Stimulated activated CD4-positive, alpha-beta T cell treated with anti-CD3 and anti-CD28 coated beads, Interleukin-1b, Interleukin-23, amount 100 ng/mL, for 24 hours (primary cell): ENCODE results near the gene PCK1.

ENCODE experiments used
- DNase-seq, 4 experiments: peaks; one replicate each; pipeline ENCODE4 v3.0.0-alpha.2; 2020; ENCODE audit warnings: low read depth in 4 of 4, low spot score in 1 of 4

The PCK1 gene

DNA sequence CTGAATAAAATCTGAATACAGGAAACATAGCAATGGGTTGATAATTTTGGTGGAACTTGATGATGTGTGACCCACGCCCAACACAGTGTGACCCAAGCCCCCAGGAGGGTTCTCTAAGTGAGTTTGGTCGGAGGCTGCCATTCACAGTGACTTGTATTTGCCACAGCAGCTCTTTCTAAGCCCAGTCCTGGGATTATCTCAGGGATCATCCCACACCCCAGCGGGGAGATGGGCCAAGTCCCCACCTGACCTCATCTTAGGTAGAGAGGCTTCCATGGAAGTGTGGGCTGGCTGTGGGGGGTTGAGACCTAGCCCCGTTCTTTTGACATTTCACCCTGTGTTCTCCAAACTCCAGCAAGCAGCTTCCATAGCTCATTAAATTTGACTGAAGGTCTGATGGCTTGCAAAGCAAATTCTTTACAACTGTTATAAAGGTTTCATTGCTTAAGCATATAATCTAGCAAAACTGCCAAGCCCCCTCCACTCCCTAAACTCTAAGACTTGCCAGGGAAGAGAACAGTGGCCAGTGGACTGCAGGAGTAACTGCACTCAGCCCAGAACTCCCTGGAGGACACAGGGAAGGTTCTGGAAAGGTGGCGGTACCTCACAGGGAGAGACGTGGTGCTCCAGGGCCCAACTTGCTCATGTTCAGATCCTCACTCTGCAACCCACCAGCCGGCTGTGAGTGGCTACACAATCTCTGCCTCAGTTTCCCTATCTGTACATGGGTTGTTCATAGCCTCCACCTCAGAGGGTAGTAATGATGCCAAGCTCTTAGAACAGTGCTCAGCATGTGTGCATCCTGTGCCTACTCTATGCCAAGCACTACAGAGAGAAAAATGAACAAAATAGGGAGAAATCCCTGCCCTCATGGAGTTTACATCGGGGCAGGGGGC lies 1.0 kb upstream of the PCK1 start:
- no peak for DNase-seq

DNA sequence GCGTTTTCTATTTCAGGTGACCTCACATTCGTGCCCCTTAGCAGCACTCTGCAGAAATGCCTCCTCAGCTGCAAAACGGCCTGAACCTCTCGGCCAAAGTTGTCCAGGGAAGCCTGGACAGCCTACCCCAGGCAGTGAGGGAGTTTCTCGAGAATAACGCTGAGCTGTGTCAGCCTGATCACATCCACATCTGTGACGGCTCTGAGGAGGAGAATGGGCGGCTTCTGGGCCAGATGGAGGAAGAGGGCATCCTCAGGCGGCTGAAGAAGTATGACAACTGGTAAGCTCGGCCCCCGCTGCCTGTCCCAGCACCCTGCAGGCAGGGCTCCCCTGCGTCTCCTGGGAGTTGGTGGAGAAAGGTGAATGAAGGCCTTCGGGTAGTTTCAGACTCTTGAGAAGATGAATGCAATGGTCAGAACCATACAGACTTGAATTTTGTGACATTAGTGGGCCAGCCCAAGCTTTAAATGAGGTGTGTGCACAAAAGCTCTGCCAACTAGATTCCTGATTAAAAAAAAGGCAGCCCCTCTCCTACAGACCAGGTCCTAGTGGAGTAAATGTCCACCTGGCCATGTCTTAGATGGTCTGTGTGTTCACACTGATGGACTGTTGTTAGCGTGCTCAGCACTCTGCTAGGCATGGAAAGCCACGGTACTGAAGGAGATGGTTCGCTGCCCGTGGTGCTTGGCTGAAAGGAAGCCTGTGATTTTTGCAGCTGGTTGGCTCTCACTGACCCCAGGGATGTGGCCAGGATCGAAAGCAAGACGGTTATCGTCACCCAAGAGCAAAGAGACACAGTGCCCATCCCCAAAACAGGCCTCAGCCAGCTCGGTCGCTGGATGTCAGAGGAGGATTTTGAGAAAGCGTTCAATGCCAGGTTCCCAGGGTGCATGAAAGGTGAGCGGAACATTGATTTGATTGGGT lies 708 bp downstream of the PCK1 start:
- no peak for DNase-seq

DNA sequence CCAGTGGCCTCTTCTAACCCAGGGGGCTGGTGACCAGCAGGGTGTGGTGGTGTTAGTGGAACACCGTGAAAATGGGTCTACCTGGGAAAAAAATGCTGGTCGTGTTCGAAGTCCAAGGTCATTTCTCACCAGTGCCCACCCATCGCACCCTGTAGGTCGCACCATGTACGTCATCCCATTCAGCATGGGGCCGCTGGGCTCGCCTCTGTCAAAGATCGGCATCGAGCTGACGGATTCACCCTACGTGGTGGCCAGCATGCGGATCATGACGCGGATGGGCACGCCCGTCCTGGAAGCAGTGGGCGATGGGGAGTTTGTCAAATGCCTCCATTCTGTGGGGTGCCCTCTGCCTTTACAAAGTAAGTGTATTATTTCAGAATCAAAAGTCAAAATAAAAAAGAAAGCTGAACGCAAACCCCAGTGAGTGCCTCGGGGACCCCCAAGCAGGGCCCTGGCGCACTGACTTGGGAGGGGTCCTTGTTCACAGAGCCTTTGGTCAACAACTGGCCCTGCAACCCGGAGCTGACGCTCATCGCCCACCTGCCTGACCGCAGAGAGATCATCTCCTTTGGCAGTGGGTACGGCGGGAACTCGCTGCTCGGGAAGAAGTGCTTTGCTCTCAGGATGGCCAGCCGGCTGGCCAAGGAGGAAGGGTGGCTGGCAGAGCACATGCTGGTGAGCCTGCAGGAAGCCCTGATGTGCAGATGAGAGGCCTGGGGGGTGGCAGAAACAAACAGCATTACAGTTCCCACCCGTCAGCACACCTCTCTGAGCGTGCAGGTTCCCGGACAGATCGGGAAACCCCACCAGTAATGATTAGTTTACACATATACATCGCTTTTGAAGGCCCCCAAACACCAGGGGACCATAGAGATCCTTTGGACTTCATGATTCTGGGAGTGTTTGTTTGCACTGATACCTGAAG lies 1.9 kb downstream of the PCK1 start:
- DNase-seq, result no peak

GRCh38 chr20:57563522-57563921 lies 2.6 kb downstream of the PCK1 start:
- no peak for DNase-seq

DNA sequence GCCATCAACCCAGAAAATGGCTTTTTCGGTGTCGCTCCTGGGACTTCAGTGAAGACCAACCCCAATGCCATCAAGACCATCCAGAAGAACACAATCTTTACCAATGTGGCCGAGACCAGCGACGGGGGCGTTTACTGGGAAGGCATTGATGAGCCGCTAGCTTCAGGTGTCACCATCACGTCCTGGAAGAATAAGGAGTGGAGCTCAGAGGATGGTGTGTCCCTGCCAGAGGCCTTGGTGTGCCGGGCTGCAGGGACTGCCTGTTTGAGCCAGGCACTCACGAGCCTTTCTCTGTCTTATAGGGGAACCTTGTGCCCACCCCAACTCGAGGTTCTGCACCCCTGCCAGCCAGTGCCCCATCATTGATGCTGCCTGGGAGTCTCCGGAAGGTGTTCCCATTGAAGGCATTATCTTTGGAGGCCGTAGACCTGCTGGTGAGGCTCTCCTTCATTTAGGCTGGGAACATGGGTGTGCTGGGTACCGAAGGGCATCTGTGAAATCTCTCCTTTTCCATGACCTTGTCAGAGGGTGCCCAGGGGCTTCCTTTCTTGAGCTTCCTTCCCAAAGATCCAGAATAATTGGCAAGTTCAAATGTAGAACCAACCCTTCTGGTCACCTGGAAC lies 3.4 kb downstream of the PCK1 start:
- no peak for DNase-seq

GRCh38 chr20:57564951-57565642 lies 4.2 kb downstream of the PCK1 start:
- DNase-seq, result no peak

DNA sequence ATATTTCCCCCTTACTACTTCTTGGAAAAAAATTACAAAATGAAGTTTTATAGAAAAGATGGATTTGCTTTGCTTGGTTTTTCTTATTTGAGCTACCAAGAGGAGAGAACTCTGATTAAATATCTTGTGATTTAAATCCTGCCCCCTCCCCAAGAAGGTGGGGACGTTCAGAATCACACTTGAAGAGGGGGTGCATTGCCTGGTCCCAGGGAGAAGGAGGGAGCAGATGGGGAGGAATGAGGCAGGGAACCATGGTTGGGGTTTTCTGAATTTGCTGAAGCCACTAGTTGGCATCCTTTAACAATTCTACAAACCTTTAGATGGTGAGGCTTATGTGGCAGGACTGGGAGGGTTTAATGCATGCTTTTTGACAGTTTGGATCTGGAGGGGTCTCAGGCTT lies 5.5 kb downstream of the PCK1 start:
- DNase-seq, result no peak

- DNase-seq, result no peak
Observed at GRCh38 chr20:57566803-57567459, 6.0 kb downstream of the PCK1 start.

DNA sequence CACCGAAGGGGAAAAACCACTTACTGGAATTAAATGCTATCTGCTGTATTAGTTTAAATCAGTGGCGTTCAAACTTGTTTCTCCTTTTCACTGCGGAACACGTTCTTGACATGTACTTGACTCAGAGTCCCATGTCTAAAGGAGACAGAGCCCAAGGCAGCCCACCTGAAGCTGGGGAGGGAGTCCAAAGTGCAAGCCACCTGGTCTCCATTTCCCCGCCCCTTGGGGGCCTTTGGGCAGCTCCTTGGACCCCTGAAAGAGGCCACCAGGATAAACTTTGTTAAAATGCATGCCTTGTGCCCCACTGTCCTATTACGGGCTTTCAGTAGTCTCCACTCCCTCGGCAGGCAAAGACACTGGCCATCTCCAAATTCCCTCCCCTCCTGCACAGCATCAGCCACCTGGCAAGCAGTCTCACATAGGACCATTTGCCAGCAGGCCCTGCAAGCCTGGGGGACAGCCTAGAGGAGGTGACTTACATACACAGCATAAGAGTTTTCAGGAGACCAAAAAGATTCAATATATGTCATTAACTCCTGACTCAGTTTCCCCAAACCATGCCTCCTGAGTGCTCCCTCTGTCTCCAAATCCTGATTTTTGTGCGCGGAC lies 6.7 kb downstream of the PCK1 start:
- no peak for DNase-seq

- DNase-seq, result no peak
Observed at GRCh38 chr20:57568088-57568896, 7.4 kb downstream of the PCK1 start.

- DNase-seq, result no peak
Observed at GRCh38 chr20:57568960-57569359, 8.1 kb downstream of the PCK1 start.

- DNase-seq, result no peak
Observed at GRCh38 chr20:57570145-57570850, 9.4 kb downstream of the PCK1 start.

DNA sequence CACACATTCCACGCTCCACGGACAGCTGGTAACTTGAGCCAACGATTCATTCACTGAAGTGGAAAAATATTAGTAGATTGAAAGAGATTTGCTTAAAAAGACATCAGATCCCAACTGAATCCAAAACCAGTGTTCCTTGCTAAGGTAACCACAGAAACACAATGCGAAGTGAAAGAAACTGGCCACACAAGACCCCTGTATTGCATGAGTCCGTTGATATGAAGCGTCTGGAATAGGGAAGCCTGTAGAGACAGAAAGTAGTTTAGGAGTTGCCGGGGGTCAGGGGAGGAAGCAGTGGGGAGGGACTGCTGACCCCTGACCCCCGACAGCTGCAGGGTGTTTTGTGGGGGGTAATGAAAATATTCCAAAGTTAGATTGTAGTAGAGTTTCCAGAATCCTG lies 10.0 kb downstream of the PCK1 start:
- no peak for DNase-seq

GRCh38 chr20:57571782-57572416 lies 11.0 kb downstream of the PCK1 start:
- no peak for DNase-seq

- no peak for DNase-seq
Observed at GRCh38 chr20:57573242-57573641, 12.3 kb downstream of the PCK1 start.

GRCh38 chr20:57573894-57574293 lies 13.0 kb downstream of the PCK1 start:
- DNase-seq, result no peak

DNA sequence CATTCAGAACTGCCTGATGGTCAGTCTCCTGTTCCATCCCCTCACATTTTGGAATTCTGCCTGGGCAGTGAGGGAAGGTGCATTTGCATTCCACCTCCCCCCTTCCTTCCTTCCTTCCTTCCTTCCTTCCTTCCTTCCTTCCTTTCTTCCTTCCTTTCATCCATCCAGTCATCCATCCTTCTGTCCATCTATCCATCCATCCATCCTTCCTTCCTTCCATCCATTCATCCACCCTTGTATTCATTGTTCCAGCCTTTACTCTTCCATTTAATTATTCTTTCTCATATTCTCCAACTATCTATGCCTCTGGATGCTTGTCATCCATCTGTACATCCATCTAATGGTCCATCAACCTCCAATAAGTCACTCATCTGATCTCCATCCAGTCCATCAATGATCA lies 14.0 kb downstream of the PCK1 start:
- DNase-seq, result no peak
